ENCODE measurements around the gene FRAT1.

- TF ChIP-seq ZNF565 (CRISPR knock-in tag; conservative IDR thresholded peaks at IDR 0.05; ENCODE audit: low read depth) (no peak), ZNF8 (CRISPR knock-in tag; IDR thresholded peaks at IDR 0.05) (no peak), PATZ1 (CRISPR knock-in tag; IDR thresholded peaks at IDR 0.05; ENCODE audit: borderline replicate concordance) (no peak)
Observed at GRCh38 chr10:97302088-97302791, 16.8 kb upstream of the FRAT1 start.

All from SK-N-SH treated with all-trans-retinoic acid at 6 μM for 48 hours (cell line).